Activated CD4-positive, alpha-beta T cell treated with anti-CD3 and anti-CD28 coated beads, Interleukin-2, amount 50 U/mL, for 1 hour (primary cell): ENCODE results near the gene NHS.

Source experiments
- DNase-seq: peaks from one replicate; pipeline ENCODE4 v3.0.0-alpha.2; 2020

Gene NHS

GRCh38 chrX:17374619-17375366, at the start of gene NHS:
Gene NHS, plus strand, starts transcription at chrX:17375200. Its CDS starts 558 bp downstream, at chrX:17375758.
- DNase-seq: no peak

GRCh38 chrX:17328837-17329236, 46.2 kb upstream of the NHS start:
- DNase-seq: no peak

- no peak for DNase-seq
Measured at GRCh38 chrX:17336377-17336776, 38.6 kb upstream of the NHS start.

- DNase-seq: no peak
Measured at GRCh38 chrX:17355976-17356375, 19.0 kb upstream of the NHS start.

- no peak for DNase-seq
Measured at GRCh38 chrX:17359500-17359899, 15.5 kb upstream of the NHS start.

GRCh38 chrX:17361620-17362019, 13.4 kb upstream of the NHS start:
- no peak for DNase-seq

GRCh38 chrX:17368002-17368401, 7.0 kb upstream of the NHS start:
- DNase-seq: no peak

- DNase-seq: no peak
Measured at GRCh38 chrX:17369309-17369708, 5.7 kb upstream of the NHS start.

- DNase-seq: no peak
Measured at GRCh38 chrX:17370191-17370590, 4.8 kb upstream of the NHS start.

GRCh38 chrX:17372052-17372451, 2.9 kb upstream of the NHS start:
- DNase-seq: no peak

- DNase-seq: no peak
Measured at GRCh38 chrX:17373337-17373736, 1.7 kb upstream of the NHS start.

- DNase-seq: no peak
Measured at GRCh38 chrX:17375367-17375636, 302 bp downstream of the NHS start.

- no peak for DNase-seq
Measured at GRCh38 chrX:17375637-17376430, 834 bp downstream of the NHS start.

- no peak for DNase-seq
Measured at GRCh38 chrX:17376431-17377077, 1.6 kb downstream of the NHS start.

GRCh38 chrX:17377091-17377717, 2.2 kb downstream of the NHS start:
- DNase-seq: no peak

GRCh38 chrX:17377795-17378194, 2.8 kb downstream of the NHS start:
- DNase-seq: no peak

- no peak for DNase-seq
Measured at GRCh38 chrX:17380221-17380620, 5.2 kb downstream of the NHS start.

- DNase-seq: no peak
Measured at GRCh38 chrX:17390419-17390850, 15.4 kb downstream of the NHS start.

- DNase-seq: no peak
Measured at GRCh38 chrX:17395154-17395553, 20.2 kb downstream of the NHS start.

GRCh38 chrX:17397074-17397473, 22.1 kb downstream of the NHS start:
- no peak for DNase-seq

GRCh38 chrX:17403189-17403691, 28.2 kb downstream of the NHS start:
- no peak for DNase-seq

GRCh38 chrX:17403972-17404371, 29.0 kb downstream of the NHS start:
- no peak for DNase-seq

- DNase-seq: no peak
Measured at GRCh38 chrX:17405225-17405969, 30.4 kb downstream of the NHS start.
